SK-N-SH treated with all-trans-retinoic acid at 6 μM for 48 hours (cell line): Measurements from ENCODE around the gene COL19A1.

Experiments used
- ZC3H10 ChIP-seq: fragments of 250-450 bp; sonication (Bioruptor Pico); IDR thresholded peaks from 2 replicates; pipeline ENCODE4 v1.5.1; 2021; ENCODE audit warnings: mild to moderate bottlenecking, moderate library complexity
- ZNF70 ChIP-seq: fragments of 450-650 bp; formaldehyde crosslinking; IDR thresholded peaks from 2 replicates; pipeline ENCODE4 v1.5.0; 2020; ENCODE audit warnings: mild to moderate bottlenecking, moderate library complexity

COL19A1 gene

DNA sequence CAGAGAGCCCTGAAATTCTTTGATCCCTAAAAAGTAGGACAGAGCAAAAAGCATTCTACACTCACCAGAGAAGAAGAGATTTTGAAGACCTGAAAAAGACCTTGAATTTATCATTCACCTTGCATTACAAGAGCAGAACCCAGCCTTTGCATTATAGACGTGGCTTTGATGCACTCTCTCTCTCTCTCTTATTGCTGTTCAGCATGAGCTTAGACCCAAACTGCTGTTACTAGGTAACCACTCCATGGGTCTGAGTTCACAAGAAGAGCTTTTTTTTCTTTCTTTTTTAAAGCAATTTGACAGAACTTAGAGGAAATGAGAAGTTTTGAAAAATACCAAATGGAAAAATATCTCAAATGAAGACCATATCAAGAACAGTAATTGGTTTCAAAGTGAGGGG is 392.1 kb downstream of the COL19A1 start (continued):
- TF ChIP-seq ZC3H10 (CRISPR knock-in tag), result no peak
- no peak for TF ChIP-seq ZNF70 (CRISPR knock-in tag)
